PC-9 (cell line): ENCODE measurements around the gene SALL3.

ENCODE experiments used
- CTCF ChIP-seq: fragments of 200-600 bp; sonication (generic); conservative IDR thresholded peaks from 2 replicates; pipeline ENCODE4 v1.6.1; 2017; ENCODE audit warnings: mixed run types, antibody characterized with exemption, mild to moderate bottlenecking, moderate library complexity
- EZH2 ChIP-seq: fragments of 200-600 bp; sonication (generic); IDR thresholded peaks from 2 replicates; pipeline ENCODE4 v1.8.0; 2017; ENCODE audit warnings: antibody characterized with exemption, low read depth

GRCh38 chr18:78969574-78970315 lies 9.9 kb upstream of the SALL3 start:
- TF ChIP-seq CTCF = no peak
- no peak for TF ChIP-seq EZH2
